GM23248 (cell line): Measurements from ENCODE around the gene SV2C.

Source experiments
- EZH2 ChIP-seq: fragments of 200-600 bp; sonication (generic); IDR thresholded peaks from 2 replicates; pipeline ENCODE4 v1.6.1; 2018; ENCODE audit warnings: antibody characterized with exemption, mild to moderate bottlenecking; ENCODE audit not compliant: insufficient read depth, poor library complexity, severe bottlenecking
- EZH2phosphoT487 ChIP-seq: fragments of 200-600 bp; sonication (generic); IDR thresholded peaks from 2 replicates; pipeline ENCODE4 v1.6.1; 2018; ENCODE audit warnings: antibody characterized with exemption, moderate library complexity, mild to moderate bottlenecking, low read depth; ENCODE audit not compliant: insufficient read depth

GRCh38 chr5:76219636-76220035 lies 136.5 kb downstream of the SV2C start:
- TF ChIP-seq EZH2 (no peak), EZH2phosphoT487 (no peak)
